AG20443 (cell line): ENCODE data around the gene PLCB4.

ENCODE experiments used
- DNase-seq: peaks from one replicate; pipeline ENCODE4 v3.0.0; 2012; ENCODE audit warnings: low spot score, mixed read lengths

PLCB4 gene

DNA sequence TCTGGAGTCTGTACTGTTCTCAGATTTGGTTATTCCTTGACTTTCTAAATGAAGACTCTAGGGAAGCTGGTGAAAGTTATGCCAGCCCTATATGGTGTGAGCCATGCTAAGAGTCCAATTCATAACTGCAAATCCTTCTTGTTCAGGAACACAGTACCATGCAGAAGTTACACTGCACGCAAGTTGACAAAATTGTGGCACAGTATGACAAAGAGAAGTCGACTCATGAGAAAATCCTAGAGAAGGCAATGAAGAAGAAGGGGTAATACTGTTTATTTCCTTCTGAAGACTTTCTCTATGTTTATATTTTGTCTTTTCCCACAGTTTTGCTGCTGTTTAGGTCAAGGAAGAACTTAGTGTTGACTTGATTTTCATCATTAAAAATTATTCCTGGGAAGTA, 384.3 kb downstream of the PLCB4 start:
- no peak for DNase-seq

DNA sequence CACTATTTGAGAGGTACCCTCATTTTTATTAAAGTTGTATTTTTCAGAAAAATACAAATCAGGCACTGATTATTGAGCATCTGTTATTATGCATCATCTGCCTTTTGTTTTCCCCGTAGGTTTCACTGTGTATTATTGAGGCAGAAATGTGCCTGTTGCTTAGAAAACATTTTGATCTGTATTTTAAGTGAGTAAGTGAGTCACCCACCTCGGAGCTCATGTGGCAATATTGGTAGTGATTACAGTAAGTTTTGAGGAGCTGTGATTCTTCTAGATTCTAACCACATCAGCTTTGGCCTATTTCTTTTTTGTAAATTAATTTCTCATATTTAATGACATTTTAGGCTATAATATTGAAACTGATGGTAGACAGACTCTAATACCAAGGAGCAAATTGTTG, 385.9 kb downstream of the PLCB4 start:
- DNase-seq = peak; percentile 17

DNA sequence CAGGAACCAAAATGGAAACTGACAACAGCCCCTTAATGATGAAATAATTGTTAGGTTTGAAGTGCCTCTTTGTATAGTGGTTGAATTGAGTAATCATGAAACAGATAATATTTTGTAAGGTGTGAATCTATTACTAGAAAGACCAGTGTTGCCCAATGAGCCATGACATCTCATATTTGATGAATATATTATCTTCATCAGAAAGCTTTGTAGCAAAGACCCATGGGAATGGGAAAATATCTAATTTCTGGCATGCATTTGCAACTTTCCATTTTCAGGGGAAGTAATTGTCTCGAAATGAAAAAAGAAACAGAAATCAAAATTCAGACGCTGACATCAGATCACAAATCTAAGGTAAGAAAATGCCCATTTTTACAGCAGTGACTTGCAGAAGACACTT, 388.2 kb downstream of the PLCB4 start:
- no peak for DNase-seq

DNA sequence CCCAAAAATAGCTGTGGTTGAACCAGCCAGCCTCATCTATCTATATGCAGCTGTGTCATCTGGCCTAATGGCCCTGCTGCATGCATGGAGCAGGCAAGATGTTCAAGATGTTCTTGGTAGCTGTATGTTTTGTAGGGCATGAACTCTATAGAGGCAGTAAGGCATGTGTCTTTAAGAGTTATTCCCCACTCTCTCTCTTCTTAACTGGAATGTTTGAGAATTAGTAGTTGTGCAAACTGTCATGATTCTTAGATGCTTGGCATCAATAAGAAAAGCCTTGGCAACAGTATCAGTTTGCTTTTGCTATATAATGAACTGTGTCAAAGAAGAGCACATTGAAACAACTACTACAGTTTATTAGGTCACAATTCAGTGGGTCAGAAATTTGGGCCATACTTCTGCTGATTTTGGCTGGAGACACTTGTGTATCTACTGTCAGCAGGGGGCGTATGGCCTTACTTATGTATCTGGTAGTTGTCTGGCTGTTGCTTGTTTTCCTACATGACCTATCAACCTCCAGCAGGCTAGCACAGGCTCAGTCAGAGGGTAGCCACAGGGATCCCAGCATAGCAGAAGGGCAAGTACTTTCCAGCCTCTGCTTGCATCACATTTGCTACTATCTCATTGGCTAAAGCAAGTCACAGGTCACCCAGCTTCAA, 389.4 kb downstream of the PLCB4 start:
- DNase-seq = peak; percentile 13

DNA sequence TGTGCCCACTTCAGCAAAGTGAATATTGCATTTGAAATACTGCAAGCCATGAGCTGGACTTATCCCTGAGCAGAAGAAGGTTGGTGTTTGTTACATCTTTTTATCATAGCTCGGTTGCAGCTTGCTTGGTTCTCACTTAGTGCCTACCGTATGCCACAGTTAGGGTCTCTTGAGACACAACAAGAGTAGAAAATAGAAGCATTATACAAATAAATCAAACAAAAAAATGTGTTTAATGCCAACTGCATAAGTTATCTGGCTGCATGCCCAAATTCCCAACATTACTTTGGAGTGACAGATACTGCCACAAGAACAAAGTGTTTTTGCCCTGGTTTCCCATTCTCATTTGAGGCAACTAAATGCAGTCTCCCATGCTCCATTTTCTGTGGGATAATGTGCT, 391.6 kb downstream of the PLCB4 start:
- DNase-seq = peak; percentile 19

DNA sequence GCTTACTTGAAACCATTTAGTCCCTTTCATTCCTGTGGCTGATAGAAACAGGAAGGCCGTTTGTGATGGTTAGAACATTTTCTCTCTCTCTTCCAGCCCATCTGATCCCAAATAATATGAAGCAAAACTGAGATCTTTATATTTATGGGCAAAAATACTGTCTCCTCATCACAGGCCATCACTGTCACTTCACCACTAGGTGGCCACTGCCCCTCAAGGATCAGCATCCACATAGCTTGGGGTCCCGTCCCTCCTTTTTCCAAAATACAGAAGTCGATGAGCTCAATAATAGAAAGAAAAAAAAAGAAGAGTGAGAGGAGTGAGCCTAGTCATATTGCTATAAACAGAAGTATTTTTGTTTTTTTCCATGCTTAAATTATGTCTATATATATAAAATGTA, 399.1 kb downstream of the PLCB4 start:
- DNase-seq = no peak

DNA sequence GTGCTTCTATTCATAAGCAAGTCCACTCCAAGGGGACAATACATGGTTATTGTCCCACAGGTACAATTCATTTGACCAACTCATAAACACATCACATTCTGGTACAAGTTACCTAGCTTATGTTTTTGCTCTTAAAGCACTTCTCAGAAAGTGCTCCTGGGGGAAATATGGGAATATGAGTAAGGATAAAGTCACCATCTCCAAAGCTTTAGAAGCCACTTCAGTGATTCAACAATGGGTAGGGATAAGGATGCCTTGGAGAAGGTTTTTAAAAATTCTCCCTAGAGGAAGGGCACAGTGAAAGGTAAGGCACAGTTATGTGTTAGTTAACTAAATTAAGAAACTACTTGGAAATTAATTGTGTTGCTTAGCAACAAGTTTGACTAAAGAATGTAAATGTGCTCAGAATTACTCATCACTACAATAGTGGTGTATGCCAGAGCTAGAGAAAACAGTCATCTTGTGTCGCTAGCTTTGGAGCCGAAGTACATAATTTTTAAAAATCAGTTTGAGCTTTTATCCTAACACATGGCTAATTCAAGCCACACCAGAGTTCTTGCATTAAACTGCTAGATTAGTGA, 406.0 kb downstream of the PLCB4 start:
- DNase-seq = peak; percentile 18

DNA sequence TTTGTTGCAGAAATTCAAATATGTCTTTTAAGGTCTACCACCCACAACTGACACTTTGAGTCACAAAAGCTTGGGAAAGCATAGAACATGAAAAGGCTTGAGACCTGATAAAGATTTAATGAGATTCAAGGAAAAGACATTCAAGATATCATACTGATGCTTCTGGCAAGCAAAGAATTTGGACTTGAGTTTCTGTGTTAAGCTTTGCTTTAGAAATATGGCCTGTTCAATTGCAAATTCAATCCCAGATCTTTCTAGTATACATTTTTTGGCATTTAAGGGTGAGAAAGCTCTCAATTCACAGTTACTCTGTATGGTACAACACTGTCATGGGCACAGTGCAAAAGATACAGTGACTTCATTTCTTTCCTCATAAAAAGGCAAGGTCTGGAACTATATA, 406.6 kb downstream of the PLCB4 start:
- no peak for DNase-seq

DNA sequence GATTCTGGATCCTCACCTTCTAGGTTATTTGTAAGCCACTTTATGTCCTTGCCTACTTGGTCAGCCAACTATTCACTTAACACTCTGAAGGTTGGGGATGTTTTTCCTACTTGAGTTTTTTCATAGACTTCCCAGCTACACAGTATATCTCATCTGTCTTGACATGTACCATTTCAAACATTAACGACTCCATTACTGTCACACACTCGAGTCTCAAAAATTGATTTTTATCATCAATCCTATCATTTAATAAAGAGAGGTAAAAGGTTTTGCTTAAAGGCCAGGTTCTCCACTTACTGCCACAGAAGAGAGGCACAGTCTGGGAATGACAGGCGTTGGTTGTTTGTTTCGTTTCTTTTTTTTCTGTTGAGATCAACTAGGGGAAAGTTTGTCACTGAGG, 407.3 kb downstream of the PLCB4 start:
- DNase-seq = no peak

DNA sequence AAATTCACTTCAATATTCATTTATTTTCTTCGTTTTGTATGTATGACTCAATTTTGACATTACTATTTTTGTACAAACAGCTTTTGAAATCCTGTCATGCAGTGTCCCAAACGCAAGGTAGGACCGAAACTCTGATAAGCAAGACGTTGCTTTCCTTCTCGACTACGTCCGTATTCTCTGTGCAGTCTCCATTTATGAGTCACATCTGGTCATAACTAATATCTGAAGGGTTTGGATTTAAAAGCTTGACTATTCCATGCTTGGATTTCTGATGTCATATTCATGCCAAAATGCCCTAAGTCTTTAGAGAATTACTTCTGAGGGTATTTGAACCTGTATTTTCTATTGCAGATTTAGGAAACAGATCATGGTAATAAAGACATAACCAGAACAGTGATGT, 407.8 kb downstream of the PLCB4 start:
- no peak for DNase-seq

DNA sequence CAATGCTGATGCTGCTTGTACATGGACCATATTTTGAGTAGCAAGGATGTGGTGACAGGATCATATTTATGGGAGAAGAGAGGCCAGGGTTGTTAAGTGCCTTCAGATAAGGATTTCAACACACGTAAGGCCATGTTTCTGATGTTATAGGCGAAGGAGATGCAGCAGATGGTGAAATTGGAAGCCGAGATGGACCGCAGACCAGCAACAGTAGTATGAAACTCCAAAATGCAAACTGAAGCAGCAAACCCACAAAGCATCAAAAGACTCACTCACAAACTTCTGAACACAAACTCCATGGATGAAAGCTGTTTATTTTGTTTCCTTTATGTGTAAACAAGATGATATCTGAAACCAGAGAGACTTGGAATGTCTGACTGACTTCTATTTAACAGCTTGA, 409.9 kb downstream of the PLCB4 start:
- no peak for DNase-seq

DNA sequence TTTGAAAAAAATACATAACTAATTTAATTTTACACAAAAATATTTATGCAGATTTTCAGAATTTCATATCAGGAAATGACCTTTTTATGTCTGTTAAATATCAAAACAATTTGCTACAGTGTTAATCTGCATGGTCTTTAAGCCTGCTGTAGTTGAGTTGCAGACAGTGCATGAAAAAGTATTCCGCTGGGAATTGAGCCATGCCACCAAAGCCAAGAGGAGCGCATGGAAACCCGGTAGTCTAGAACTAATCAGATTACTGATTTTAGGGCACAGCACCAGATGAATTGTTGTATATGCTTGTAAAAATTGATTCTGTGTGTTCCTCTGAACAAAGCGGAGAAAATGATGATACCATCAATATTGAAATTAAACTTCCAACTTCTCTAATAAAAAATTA, 411.2 kb downstream of the PLCB4 start:
- no peak for DNase-seq

DNA sequence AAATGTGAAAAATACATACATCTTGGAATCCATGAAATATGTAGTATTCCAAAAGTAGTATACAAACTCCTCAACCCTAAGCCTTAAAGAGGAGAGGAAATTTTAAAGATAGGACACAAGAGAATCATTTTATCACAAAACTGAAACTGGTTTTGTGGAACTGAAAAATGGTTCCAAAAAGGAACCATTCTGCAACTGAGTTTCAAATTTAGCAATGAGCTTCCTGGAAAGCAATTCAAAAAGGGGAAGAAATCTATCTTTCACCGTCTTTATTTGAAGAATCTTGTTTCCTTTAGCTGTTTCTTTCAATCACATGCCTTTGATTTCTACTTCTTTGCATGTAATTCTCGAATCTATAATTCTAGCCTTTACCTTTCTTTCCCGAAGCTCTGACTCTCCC, 413.3 kb downstream of the PLCB4 start:
- no peak for DNase-seq

DNA sequence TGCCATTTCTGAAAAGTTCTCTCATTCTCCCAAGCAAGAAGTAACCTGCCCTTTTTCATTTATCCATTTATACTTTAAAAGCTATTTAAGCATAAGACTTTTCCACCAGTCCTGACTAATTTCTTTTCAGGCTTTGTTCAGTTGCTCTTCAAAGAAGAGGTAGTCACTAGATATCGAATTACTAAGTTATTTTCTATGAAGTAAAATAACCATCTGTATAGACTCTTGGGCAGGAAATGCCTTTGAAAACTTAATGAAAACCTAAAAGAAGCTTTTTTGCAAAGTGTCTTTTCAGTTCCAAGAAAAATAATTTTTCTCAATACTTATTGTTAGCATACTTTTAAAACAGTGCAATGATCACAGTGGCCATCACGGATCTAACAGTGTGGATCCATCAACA, 414.2 kb downstream of the PLCB4 start:
- DNase-seq = no peak

DNA sequence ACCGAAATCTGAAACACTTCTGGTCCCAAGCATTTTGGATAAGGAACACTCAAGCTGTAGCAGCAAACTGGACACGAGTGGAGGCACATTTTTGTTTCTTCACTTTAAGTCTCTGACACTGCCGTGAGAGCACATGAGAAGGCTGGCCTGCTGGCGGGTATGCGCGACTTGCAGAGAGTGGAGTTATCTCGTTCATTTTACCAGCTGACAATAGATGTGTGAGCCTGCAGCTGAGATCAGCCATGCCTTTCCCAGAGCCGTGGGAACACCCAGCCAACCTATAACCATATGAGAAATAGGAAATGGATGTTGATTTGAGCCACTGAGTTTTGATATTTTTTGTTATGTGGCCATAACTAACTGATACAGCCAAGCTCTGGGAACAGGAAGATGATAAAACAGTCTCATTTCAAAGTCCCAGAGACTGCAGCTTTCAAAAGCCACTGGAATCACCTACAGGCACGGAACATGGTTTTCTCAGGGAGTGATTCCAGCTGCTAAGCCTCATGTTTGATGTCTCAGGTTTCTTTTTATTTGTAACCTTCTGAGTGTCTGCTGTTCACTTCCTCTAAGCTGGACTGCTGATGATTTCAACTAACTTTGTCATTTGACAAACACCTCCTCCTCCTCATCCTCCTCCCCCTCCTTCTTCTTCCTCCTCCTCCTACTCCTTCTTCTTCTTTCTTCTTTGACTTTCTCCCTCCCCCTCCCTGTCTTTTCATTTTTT, 416.9 kb downstream of the PLCB4 start:
- no peak for DNase-seq

DNA sequence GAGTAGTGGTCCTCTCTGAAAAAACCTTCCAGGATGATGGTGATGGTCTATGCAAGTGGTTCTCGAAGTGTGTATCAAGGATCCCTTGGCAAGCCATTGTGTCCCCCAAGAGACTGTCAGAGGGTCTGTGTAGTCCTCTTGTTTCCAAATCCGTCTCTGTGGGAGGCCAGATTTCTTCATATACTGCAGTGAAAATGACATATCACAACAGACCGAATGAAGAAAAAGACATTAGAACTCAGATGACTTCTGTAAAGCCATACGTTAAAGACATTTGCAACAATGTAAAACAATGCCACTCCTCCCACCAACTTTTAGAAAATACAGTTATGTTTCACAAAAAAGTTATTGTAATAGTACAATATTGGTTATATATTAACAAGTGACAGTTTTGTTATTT, 418.3 kb downstream of the PLCB4 start:
- DNase-seq = no peak

DNA sequence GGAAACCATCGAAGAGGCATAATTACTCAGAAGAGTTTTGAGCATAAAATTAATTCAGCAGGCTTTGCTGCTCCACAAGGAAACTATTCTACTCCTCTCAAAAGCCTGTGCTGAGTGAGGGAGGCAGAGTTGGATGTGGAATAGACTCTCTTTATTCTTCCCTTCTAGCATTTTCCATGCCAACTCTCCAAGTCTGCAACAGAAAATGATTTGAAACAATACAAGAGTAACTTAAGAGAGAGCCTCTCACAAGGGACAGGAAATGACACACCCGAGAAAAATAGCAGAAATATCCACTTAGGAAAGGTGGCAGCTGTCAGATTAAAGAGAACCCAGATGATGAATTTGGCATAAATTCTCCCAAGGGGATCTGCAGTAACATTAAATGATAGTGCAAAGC, 419.2 kb downstream of the PLCB4 start:
- DNase-seq = no peak

DNA sequence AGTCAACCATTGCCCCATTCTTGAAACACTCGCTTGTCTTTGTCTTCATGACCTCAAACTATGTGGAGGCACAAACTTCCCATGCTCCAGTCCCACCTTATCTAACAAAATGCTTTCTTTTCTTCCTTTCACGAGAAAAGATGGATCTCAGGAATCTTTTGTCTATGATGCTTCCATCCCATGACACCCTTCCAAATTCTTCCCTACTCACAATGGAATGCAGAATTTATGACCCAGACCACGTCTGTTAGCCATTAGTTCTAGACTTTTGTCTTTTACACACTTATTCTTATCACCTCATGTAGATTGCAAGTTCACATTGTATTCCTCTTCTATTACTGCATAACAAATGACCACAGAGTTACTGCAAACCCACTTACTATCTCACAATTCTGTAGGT, 421.3 kb downstream of the PLCB4 start:
- no peak for DNase-seq

DNA sequence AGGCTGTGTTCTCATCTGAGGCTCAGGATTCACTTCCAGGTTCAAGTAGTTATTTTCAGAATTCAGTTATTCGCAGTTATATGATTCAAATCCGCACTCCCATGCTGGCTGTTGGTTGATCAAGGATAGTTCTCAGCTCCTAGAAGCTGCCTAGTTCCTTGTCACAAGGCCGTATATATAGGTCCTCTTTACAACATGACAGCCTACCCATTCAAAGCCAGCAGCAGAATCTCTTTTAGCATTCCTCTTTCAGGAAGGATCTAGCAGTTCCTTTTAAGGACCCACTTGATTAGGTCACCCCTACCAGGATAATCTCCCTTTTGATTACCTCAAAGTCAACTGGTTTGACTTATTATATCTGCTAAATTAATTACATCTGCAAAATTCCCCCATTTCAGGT, 421.7 kb downstream of the PLCB4 start:
- no peak for DNase-seq

DNA sequence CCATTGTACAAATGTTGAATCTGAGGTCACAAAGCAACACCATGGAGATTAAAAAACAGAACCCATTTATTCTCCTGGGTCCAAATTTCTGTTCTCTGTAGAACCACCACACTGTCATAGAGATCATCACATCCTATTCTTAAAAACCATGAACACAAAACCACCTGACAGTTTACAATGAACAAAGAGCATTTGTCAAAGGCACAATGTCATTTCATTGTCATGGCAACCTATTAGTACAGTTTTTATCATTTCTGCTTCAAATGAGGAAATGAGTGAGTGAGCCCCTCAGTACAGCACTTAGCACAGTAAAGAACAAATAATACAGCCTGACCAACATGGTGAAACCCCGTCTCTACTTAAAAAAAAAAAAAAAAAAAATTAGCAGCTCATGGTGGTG, 422.4 kb downstream of the PLCB4 start:
- no peak for DNase-seq

DNA sequence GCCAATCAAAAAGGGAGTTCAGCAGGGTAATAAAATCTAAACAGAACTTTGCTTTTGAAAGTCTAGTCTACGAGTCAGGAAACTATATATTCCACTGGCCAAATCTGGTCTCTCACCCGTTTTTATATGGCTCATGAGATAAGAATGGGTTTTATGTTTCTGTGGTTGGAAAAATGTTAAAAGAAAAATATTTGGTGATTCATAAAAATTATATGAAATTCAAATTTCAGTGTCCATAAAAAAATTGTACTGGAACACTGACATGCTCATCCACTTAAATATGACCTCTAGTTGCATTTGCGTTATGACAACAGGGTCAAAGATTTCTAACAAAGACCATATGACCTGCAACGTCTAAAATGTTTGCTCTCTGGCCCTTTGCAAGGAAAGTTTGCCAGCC, 423.2 kb downstream of the PLCB4 start:
- DNase-seq = no peak

DNA sequence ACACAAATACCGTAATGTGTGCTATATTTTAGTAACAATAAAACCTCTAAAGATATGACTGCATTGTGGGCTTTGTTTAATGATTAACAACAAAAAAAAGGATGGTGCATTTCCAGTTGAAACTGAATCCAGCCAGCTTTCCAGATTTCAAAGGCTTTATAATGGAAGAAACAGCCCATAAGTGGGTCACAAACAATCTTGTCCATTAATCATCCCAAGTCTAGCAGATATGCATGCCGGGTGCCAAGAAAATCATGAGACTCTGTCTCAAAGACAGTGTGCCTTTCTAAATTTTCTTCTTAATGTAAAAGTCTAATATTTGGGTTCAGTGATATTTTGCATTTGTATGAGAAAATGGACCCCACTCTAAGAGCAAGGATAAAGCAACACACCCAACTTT, 424.9 kb downstream of the PLCB4 start:
- DNase-seq = no peak

DNA sequence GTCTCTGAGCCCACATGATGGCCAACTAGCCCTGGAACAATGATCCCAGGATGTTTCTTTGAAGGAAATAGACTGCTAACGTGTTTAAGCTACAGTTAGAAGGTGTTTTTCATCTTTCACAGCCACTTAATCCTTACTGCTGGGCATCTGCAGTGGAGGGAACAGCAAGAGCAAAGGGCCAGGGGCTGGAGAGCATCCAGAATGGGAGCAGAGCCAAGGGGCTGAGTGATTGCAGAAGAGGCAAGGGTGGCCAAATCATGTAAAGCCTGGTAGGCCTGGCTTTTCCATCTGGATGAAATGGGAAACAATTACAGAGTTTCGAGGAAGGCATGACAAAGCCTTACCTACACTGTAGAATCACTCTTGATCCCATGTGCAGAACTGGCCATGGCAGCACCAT, 426.8 kb downstream of the PLCB4 start:
- no peak for DNase-seq

DNA sequence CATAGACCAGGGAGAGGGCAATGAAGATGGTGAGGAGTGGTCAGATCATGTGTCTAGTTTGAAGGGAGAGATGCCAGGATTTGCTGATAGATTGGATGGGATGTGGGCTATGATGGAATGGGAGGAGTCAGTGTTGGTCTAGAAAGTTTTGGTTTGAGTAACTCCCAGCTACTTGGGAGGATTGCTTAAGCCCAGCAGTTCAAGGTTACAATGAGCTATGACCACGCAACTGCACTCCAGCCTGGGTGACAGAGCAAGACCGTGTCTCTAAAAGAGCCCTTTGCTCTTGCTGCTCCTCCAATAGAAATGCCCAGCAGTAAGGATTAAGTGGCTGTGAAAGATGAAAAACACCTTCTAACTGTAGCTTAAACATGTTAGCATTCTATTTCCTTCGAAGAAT, 427.3 kb downstream of the PLCB4 start:
- DNase-seq = no peak
